HepG2 (cell line): ENCODE measurements around the gene WDFY1. TPM values are rescaled to one million over a fixed set of nuclear protein-coding genes. Genes with fewer than 3 reads are reported as not detected.

ENCODE experiments used
- ATAC-seq: fragments of 200-7000 bp; cut with Tn5 transposase; 3 replicates; pipeline ENCODE4 v1.9.1; 2020; ENCODE audit warnings: mild to moderate bottlenecking, moderate library complexity
- BruUV-seq: library from RNA; stranded (reverse); fragments of 400-500 nt; replicated peaks from 2 replicates; lab custom pipeline; 2021; lab: Mats Ljungman, UMichigan
- CTCF ChIA-PET: fragments of 300-600 bp; formaldehyde crosslinking; extraction: SDS; loops from one replicate; lab custom pipeline; 2021; ENCODE audit warnings: low total read pairs, inconsistent platforms, low intra/inter-chr PET ratio; lab: Yijun Ruan, JAX
- POLR2A ChIA-PET: fragments of 350-600 bp; sonication (Branson Sonifier 250); formaldehyde crosslinking; loops from one replicate; lab custom pipeline; 2020; ENCODE audit warnings: antibody characterized with exemption, inconsistent platforms; lab: Yijun Ruan, JAX
- DNase-seq: peaks from one replicate; pipeline ENCODE4 v3.0.0-alpha.2; 2015; ENCODE audit warnings: low spot score
- FAIRE-seq: peaks from 3 replicates; lab custom pipeline; 2011; peaks lifted over from hg19 to GRCh38; lab: Jason Lieb, UNC
- H2AFZ ChIP-seq: one replicate; pipeline ENCODE4 v1.6.1; 2011; ENCODE audit warnings: low read length, inconsistent platforms
- H3K27ac ChIP-seq: fragments of 300-600 bp; 3 replicates; pipeline ENCODE4 v1.8.0; 2011; ENCODE audit warnings: mixed run types, mild to moderate bottlenecking, mixed read lengths, low read length, inconsistent platforms; ENCODE audit not compliant: insufficient read depth; ENCODE audit errors: extremely low read length
- H3K27me3 ChIP-seq, 2 experiments: fragments of 200-600 bp in 1 of 2; 2 replicates in 1 of 2; 3 replicates in 1 of 2; pipeline versions ENCODE4 v1.6.0 to v1.8.0; 2011; ENCODE audit warnings: low read length in 2 of 2, mild to moderate bottlenecking in 2 of 2, moderate library complexity in 2 of 2, inconsistent platforms in 1 of 2; ENCODE audit not compliant: insufficient read depth in 2 of 2, control insufficient read depth in 1 of 2
- H3K36me3 ChIP-seq, 2 experiments: fragments of 200-600 bp in 1 of 2; replicated peaks in 1 of 2; 2 replicates in 1 of 2; 3 replicates in 1 of 2; pipeline versions ENCODE4 v1.5.1 to v1.8.0; 2011; ENCODE audit warnings: low read length in 2 of 2, inconsistent platforms in 1 of 2; ENCODE audit not compliant: insufficient read depth in 2 of 2, control insufficient read depth in 1 of 2
- H3K4me1 ChIP-seq: 2 replicates; pipeline ENCODE4 v1.5.1; 2012; ENCODE audit warnings: low read length, inconsistent platforms; ENCODE audit not compliant: insufficient read depth
- H3K4me2 ChIP-seq: 2 replicates; pipeline ENCODE4 v1.6.0; 2011; ENCODE audit warnings: low read depth, low read length, inconsistent platforms
- H3K4me3 ChIP-seq, 3 experiments: fragments of 200-600 bp in 1 of 3; sonication (generic), shearing (Covaris generic) in 1 of 3; replicated peaks in 1 of 3; 2 replicates each; pipeline ENCODE4 v1.5.1; 2011 to 2016; ENCODE audit warnings: low read length in 3 of 3, inconsistent platforms in 2 of 3, low read depth in 2 of 3, mild to moderate bottlenecking in 2 of 3, control low read depth in 1 of 3, mixed read lengths in 1 of 3; ENCODE audit not compliant: insufficient read depth in 1 of 3
- H3K79me2 ChIP-seq: one replicate; pipeline ENCODE4 v1.6.1; 2011; ENCODE audit warnings: low read length, inconsistent platforms; ENCODE audit not compliant: insufficient read depth
- H3K9ac ChIP-seq: 2 replicates; pipeline ENCODE4 v1.6.0; 2011; ENCODE audit warnings: mild to moderate bottlenecking, low read depth, low read length, inconsistent platforms; ENCODE audit not compliant: insufficient read depth
- H3K9me3 ChIP-seq: 2 replicates; pipeline ENCODE4 v1.5.1; 2012; ENCODE audit warnings: mild to moderate bottlenecking, low read length
- H4K20me1 ChIP-seq: 2 replicates; pipeline ENCODE4 v1.6.0; 2011; ENCODE audit warnings: inconsistent platforms, mild to moderate bottlenecking, low read length, moderate library complexity; ENCODE audit not compliant: insufficient read depth
- ATAD3A ChIP-seq: sonication (generic); formaldehyde crosslinking; IDR thresholded peaks from 2 replicates; pipeline ENCODE4 v1.4.0; 2020; ENCODE audit warnings: missing genetic modification reagents
- CCDC6 ChIP-seq: sonication (generic); formaldehyde crosslinking; IDR thresholded peaks from 2 replicates; pipeline ENCODE4 v1.8.1; 2022; ENCODE audit warnings: mild to moderate bottlenecking, missing genetic modification reagents, moderate library complexity
- GLI4 ChIP-seq: sonication (generic); formaldehyde crosslinking; IDR thresholded peaks from 2 replicates; pipeline ENCODE4 v1.5.1; 2020; ENCODE audit warnings: missing genetic modification reagents, mild to moderate bottlenecking, moderate library complexity, borderline replicate concordance
- HMG20B ChIP-seq: conservative IDR thresholded peaks from 2 replicates; pipeline ENCODE4 v1.6.1; 2016; ENCODE audit warnings: missing genetic modification reagents, missing compliant biosample characterization
- HNF4G ChIP-seq, 2 experiments: sonication (generic) in 1 of 2; formaldehyde crosslinking in 1 of 2; IDR thresholded peaks; 2 replicates each; pipeline versions ENCODE4 v1.4.0 to v1.6.1; 2011 to 2020; ENCODE audit warnings: borderline replicate concordance in 2 of 2, low read depth in 2 of 2, mild to moderate bottlenecking in 2 of 2, low read length in 1 of 2, missing genetic modification reagents in 1 of 2, moderate library complexity in 1 of 2
- HNRNPUL1 ChIP-seq: fragments of 200-400 bp; formaldehyde crosslinking; IDR thresholded peaks from 2 replicates; pipeline ENCODE4 v1.6.1; 2017; ENCODE audit warnings: low read depth, mild to moderate bottlenecking, low read length, moderate library complexity
- IRF9 ChIP-seq: sonication (generic); formaldehyde crosslinking; IDR thresholded peaks from 2 replicates; pipeline ENCODE4 v1.8.0; 2022; ENCODE audit warnings: missing genetic modification reagents, mild to moderate bottlenecking, borderline replicate concordance
- JARID2 ChIP-seq: sonication (generic); formaldehyde crosslinking; IDR thresholded peaks from 2 replicates; pipeline ENCODE4 v1.8.1; 2023; ENCODE audit warnings: missing genetic modification reagents, inconsistent platforms; ENCODE audit not compliant: insufficient replicate concordance
- NCOA2 ChIP-seq: sonication (generic); formaldehyde crosslinking; IDR thresholded peaks from 2 replicates; pipeline ENCODE4 v1.8.0; 2022; ENCODE audit warnings: inconsistent platforms
- POGZ ChIP-seq: sonication (generic); formaldehyde crosslinking; IDR thresholded peaks from 2 replicates; pipeline ENCODE4 v1.4.0; 2020; ENCODE audit warnings: mild to moderate bottlenecking, missing genetic modification reagents
- SNAPC2 ChIP-seq: sonication (generic); formaldehyde crosslinking; IDR thresholded peaks from 2 replicates; pipeline ENCODE4 v1.8.1; 2022; ENCODE audit warnings: mild to moderate bottlenecking, missing genetic modification reagents
- ZNF317 ChIP-seq: sonication (generic); formaldehyde crosslinking; IDR thresholded peaks from 2 replicates; pipeline ENCODE4 v1.5.0; 2020; ENCODE audit warnings: mild to moderate bottlenecking, missing genetic modification reagents
- ZNF430 ChIP-seq: sonication (generic); formaldehyde crosslinking; IDR thresholded peaks from 2 replicates; pipeline ENCODE4 v1.9.0; 2021; ENCODE audit warnings: mild to moderate bottlenecking, missing genetic modification reagents
- ZNF564 ChIP-seq: sonication (generic); formaldehyde crosslinking; IDR thresholded peaks from 2 replicates; pipeline ENCODE4 v1.8.1; 2023; ENCODE audit warnings: mild to moderate bottlenecking, missing genetic modification reagents
- ZNF607 ChIP-seq: sonication (generic); formaldehyde crosslinking; IDR thresholded peaks from 2 replicates; pipeline ENCODE4 v1.5.1; 2020; ENCODE audit warnings: missing genetic modification reagents, mild to moderate bottlenecking, borderline replicate concordance
- WGBS: methylation state at CpG from one replicate; pipeline ENCODE4 v1.1.6; 2017; ENCODE audit warnings: low lambda C conversion rate; 5-methylcytosine and 5-hydroxymethylcytosine counted together
- in situ Hi-C: cut with HindIII; loops from 2 replicates; pipeline ENCODE4 v1.10.0; 2017; ENCODE audit warnings: low pct_unique_long_range_greater_than_20kb; ENCODE audit not compliant: extremely low pct_ligation_motif_present
- intact Hi-C: fragments of 100-400 bp; cut with micrococcal nuclease; formaldehyde crosslinking; loops from one replicate; pipeline ENCODE4 v1.10.0; 2022; ENCODE audit not compliant: unreplicated experiment
- polyA plus RNA-seq, 8 experiments: library from polyadenylated mRNA; depleted of rRNA in 3 of 8; stranded (reverse) in 7 of 8; unstranded in 1 of 8; fragments of >200 nt; fragmentation: Illumina TruSeq in 4 of 8; extraction: Trizol in 4 of 8; gene quantifications; 2 replicates each; pipeline versions ENCODE4 v1.2.1 to v1.2.3, GENCODE V29; 2011 to 2016; ENCODE audit warnings: low read depth in 4 of 8, missing spikeins in 1 of 8, mixed read lengths in 1 of 8; ENCODE audit not compliant: insufficient read depth in 1 of 8
- total RNA-seq, 5 experiments: library from RNA; depleted of rRNA; stranded (reverse); fragments of >200 nt; fragmentation: Illumina TruSeq; extraction: Trizol; gene quantifications; 2 replicates each; pipeline ENCODE4 v1.2.3, GENCODE V29; 2016; ENCODE audit warnings: low read depth in 1 of 5
- TF ChIP-seq, protein P1 (sequence below): sonication (generic); formaldehyde crosslinking; conservative IDR thresholded peaks from 2 replicates; pipeline ENCODE4 v1.8.0; 2022; ENCODE audit warnings: missing genetic modification reagents

WDFY1 gene
- total and polyA plus RNA-seq, 2 of the 13 experiments (the other 11 are each of a cell fraction or from before 2014, with no cell fraction given) = 77.0 to 78.4 TPM

GRCh38 chr2:223916181-223916920 is 28.8 kb downstream of the WDFY1 start:
- Histone ChIP-seq H3K9me3 (no peaks in the 10 kb centered on the region), H3K4me2 (no peak overlapping the region)
- TF ChIP-seq ZNF317 (CRISPR knock-in tag) (no peak), POGZ (no peak), CCDC6 (CRISPR knock-in tag) (no peak), HNF4G (IDR thresholded peaks at IDR 0.05; ENCODE audit: borderline replicate concordance, low read depth, low read length) (no peak), HNF4G (CRISPR knock-in tag; IDR thresholded peaks at IDR 0.05; ENCODE audit: borderline replicate concordance, low read depth) (no peak), ATAD3A (CRISPR knock-in tag) (no peak), JARID2 (CRISPR knock-in tag) (no peak), GLI4 (no peak), HMG20B (CRISPR knock-in tag) (no peak), ZNF607 (no peak), IRF9 (CRISPR knock-in tag) (no peak), NCOA2 (CRISPR knock-in tag) (no peak), SNAPC2 (no peak), HNRNPUL1 (no peak), ZNF564 (CRISPR knock-in tag) (no peak), ZNF430 (no peak)
- TF ChIP-seq, protein P1, sequence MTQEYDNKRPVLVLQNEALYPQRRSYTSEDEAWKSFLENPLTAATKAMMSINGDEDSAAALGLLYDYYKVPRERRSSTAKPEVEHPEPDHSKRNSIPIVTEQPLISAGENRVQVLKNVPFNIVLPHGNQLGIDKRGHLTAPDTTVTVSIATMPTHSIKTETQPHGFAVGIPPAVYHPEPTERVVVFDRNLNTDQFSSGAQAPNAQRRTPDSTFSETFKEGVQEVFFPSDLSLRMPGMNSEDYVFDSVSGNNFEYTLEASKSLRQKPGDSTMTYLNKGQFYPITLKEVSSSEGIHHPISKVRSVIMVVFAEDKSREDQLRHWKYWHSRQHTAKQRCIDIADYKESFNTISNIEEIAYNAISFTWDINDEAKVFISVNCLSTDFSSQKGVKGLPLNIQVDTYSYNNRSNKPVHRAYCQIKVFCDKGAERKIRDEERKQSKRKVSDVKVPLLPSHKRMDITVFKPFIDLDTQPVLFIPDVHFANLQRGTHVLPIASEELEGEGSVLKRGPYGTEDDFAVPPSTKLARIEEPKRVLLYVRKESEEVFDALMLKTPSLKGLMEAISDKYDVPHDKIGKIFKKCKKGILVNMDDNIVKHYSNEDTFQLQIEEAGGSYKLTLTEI (CRISPR knock-in tag) = no peak
- TF ChIP-seq, all 625 proteins: peak for 0
- Histone ChIP-seq H3K36me3 (peaks cover 8 to 22% of the 10 kb centered on the region in 2 experiments; a peak in 4 of 5 replicates), H4K20me1 (0 out of 2 replicates have a peak, but pooled peaks cover 3% of the 10 kb centered on the region), H3K4me3 (no peak overlapping the region), H2AFZ (no peak overlapping the region), H3K79me2 (peaks cover 34% of the 10 kb centered on the region), H3K9ac (no peak overlapping the region), H3K27me3 (no peaks in the 10 kb centered on the region), H3K27ac (no peak overlapping the region), H3K4me1 (peaks cover 14% of the 10 kb centered on the region)
- BruUV-seq = no TSS peak
- intact Hi-C loops = no loop called here
- DNase-seq (no peak), FAIRE-seq (no peak), ATAC-seq (no peak)
- in situ Hi-C loops = no loop called here
- CTCF ChIA-PET = no interaction called here
- WGBS = 98% methylated on average over 8 of the region's 8 CpGs
- POLR2A ChIA-PET = interaction anchor here (1.6 kb wide), 1 partner anchor 14 kb away, joined by 4 read pairs; no protein-coding TSS in a partner anchor
